ENCODE measurements around the gene TUBB4B.
"Not testable (repeated sequence)": the region's sequence is repeated elsewhere in the genome, so short reads cannot be mapped to it uniquely, and the experiment has no call there.

TUBB4B gene

GRCh38 chr9:137253717-137254623 is 12.9 kb downstream of the TUBB4B start:
- no peak for TF ChIP-seq CTCF (IDR thresholded peaks at IDR 0.05)
- Histone ChIP-seq H3K27ac (peak overlapping the region in 1 of 2 donors; percentile 81), H3K4me3 (peak overlapping the region; percentile 93)
- no peak for DNase-seq (ENCODE audit: low spot score)

- peak within 1 kb of the TSS; percentile 93 for H3K4me3 ChIP-seq
- peak; percentile 91 for DNase-seq (ENCODE audit: low spot score)
- peak within 1 kb of the TSS; percentile 45 to 81 for H3K27ac ChIP-seq
- no peak for TF ChIP-seq CTCF (IDR thresholded peaks at IDR 0.05)
Measured at GRCh38 chr9:137254624-137255447, 13.7 kb downstream of the TUBB4B start, which contains the start of gene NELFB. TSS of gene NELFB (plus strand) at chr9:137255327.

- Histone ChIP-seq H3K27ac (peak overlapping the region; percentile 45 to 81), H3K4me3 (peak overlapping the region; percentile 93)
- no peak for TF ChIP-seq CTCF (IDR thresholded peaks at IDR 0.05)
- no peak for DNase-seq (ENCODE audit: low spot score)
Measured at GRCh38 chr9:137255448-137256114, 14.5 kb downstream of the TUBB4B start.

- Histone ChIP-seq H3K27ac (no peak overlapping the region), H3K4me3 (peak overlapping the region; percentile 93)
- DNase-seq (ENCODE audit: low spot score): no peak
- TF ChIP-seq CTCF (IDR thresholded peaks at IDR 0.05): no peak
Measured at GRCh38 chr9:137256362-137256761, 15.3 kb downstream of the TUBB4B start.

GRCh38 chr9:137256856-137257255 is 15.8 kb downstream of the TUBB4B start:
- Histone ChIP-seq H3K4me3 (peak overlapping the region; percentile 93), H3K27ac (no peak overlapping the region)
- TF ChIP-seq CTCF (IDR thresholded peaks at IDR 0.05): no peak
- no peak for DNase-seq (ENCODE audit: low spot score)

- not testable (repeated sequence) for H3K27ac ChIP-seq; H3K4me3 ChIP-seq; DNase-seq (ENCODE audit: low spot score)
- TF ChIP-seq CTCF (IDR thresholded peaks at IDR 0.05): peak; percentile 20
Measured at GRCh38 chr9:137262173-137262908, 21.3 kb downstream of the TUBB4B start.

Measured in coronary artery (tissue), 2 donors.